Parathyroid adenoma (tissue), 2 donors: ENCODE results near the gene TMEM260.

Experiments used
- H2AFZ ChIP-seq: fragments of 300-600 bp; sonication (generic); one replicate; pipeline ENCODE4 v1.7.0; 2017; ENCODE audit warnings: antibody characterized with exemption, mild to moderate bottlenecking
- H3K27ac ChIP-seq: fragments of 300-600 bp; sonication (generic); one replicate; pipeline ENCODE4 v1.7.0; 2017
- H3K27me3 ChIP-seq: fragments of 300-600 bp; sonication (generic); one replicate; pipeline ENCODE4 v1.7.0; 2017; ENCODE audit warnings: low read length; ENCODE audit not compliant: control insufficient read depth, insufficient read depth
- H3K36me3 ChIP-seq: fragments of 300-600 bp; sonication (generic); one replicate; pipeline ENCODE4 v1.7.0; 2017; ENCODE audit warnings: low read length; ENCODE audit not compliant: control insufficient read depth, insufficient read depth
- H3K4me1 ChIP-seq: fragments of 300-600 bp; sonication (generic); one replicate; pipeline ENCODE4 v1.7.0; 2017; ENCODE audit warnings: control low read depth
- H3K4me2 ChIP-seq: fragments of 300-600 bp; sonication (generic); one replicate; pipeline ENCODE4 v1.7.0; 2017; ENCODE audit warnings: low read length
- H3K4me3 ChIP-seq: fragments of 300-600 bp; sonication (generic); one replicate; pipeline ENCODE4 v1.7.0; 2017; ENCODE audit warnings: low read depth, low read length
- H3K79me2 ChIP-seq: fragments of 300-600 bp; sonication (generic); one replicate; pipeline ENCODE4 v1.7.0; 2017; ENCODE audit warnings: control low read depth
- H3K9ac ChIP-seq: fragments of 300-600 bp; sonication (generic); one replicate; pipeline ENCODE4 v1.7.0; 2017; ENCODE audit warnings: mild to moderate bottlenecking
- H3K9me3 ChIP-seq: fragments of 300-600 bp; sonication (generic); one replicate; pipeline ENCODE4 v1.7.0; 2017; ENCODE audit warnings: low read length; ENCODE audit not compliant: control insufficient read depth
- TF ChIP-seq, protein P1 (sequence below): fragments of 300-600 bp; sonication (generic); IDR thresholded peaks from one replicate; pipeline ENCODE4 v1.7.0; 2017; ENCODE audit warnings: antibody characterized with exemption, mild to moderate bottlenecking
- donor health status: primary hyperparathyroidism.

The TMEM260 gene

GRCh38 chr14:56561606-56562005, 18.0 kb upstream of the TMEM260 start:
- H3K9ac ChIP-seq, result no peak overlapping the region
- TF ChIP-seq, protein P1, sequence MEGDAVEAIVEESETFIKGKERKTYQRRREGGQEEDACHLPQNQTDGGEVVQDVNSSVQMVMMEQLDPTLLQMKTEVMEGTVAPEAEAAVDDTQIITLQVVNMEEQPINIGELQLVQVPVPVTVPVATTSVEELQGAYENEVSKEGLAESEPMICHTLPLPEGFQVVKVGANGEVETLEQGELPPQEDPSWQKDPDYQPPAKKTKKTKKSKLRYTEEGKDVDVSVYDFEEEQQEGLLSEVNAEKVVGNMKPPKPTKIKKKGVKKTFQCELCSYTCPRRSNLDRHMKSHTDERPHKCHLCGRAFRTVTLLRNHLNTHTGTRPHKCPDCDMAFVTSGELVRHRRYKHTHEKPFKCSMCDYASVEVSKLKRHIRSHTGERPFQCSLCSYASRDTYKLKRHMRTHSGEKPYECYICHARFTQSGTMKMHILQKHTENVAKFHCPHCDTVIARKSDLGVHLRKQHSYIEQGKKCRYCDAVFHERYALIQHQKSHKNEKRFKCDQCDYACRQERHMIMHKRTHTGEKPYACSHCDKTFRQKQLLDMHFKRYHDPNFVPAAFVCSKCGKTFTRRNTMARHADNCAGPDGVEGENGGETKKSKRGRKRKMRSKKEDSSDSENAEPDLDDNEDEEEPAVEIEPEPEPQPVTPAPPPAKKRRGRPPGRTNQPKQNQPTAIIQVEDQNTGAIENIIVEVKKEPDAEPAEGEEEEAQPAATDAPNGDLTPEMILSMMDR, result no peak
- H3K4me1 ChIP-seq, result peaks cover 2% of the 10 kb centered on the region
- no peaks in the 10 kb centered on the region for H3K27me3 ChIP-seq
- no peak overlapping the region for H3K4me3 ChIP-seq
- H3K36me3 ChIP-seq, result no peaks in the 10 kb centered on the region
- H3K4me2 ChIP-seq, result no peak overlapping the region
- H3K27ac ChIP-seq, result peak overlapping the region; percentile 45
- H3K79me2 ChIP-seq, result no peaks in the 10 kb centered on the region
- H2AFZ ChIP-seq, result peak overlapping the region; percentile 34
- no peaks in the 10 kb centered on the region for H3K9me3 ChIP-seq

- TF ChIP-seq, protein P1, result no peak
- H3K27ac ChIP-seq, result no peak overlapping the region
- H2AFZ ChIP-seq, result no peak overlapping the region
- H3K9ac ChIP-seq, result no peak overlapping the region
- no peak overlapping the region for H3K4me2 ChIP-seq
- H3K79me2 ChIP-seq, result no peaks in the 10 kb centered on the region
- H3K4me3 ChIP-seq, result no peak overlapping the region
- H3K4me1 ChIP-seq, result peaks cover 2% of the 10 kb centered on the region
- no peaks in the 10 kb centered on the region for H3K27me3 ChIP-seq
- H3K36me3 ChIP-seq, result no peaks in the 10 kb centered on the region
- no peaks in the 10 kb centered on the region for H3K9me3 ChIP-seq
Observed at GRCh38 chr14:56562883-56563282, 16.7 kb upstream of the TMEM260 start.

- TF ChIP-seq, protein P1, result no peak
- H3K4me2 ChIP-seq, result no peak overlapping the region
- H3K9me3 ChIP-seq, result no peaks in the 10 kb centered on the region
- H3K4me1 ChIP-seq, result no peaks in the 10 kb centered on the region
- H3K27me3 ChIP-seq, result no peaks in the 10 kb centered on the region
- no peak overlapping the region for H3K4me3 ChIP-seq
- no peak overlapping the region for H3K9ac ChIP-seq
- no peaks in the 10 kb centered on the region for H3K36me3 ChIP-seq
- no peaks in the 10 kb centered on the region for H3K79me2 ChIP-seq
- H2AFZ ChIP-seq, result no peak overlapping the region
- H3K27ac ChIP-seq, result no peak overlapping the region
Observed at GRCh38 chr14:56569174-56569573, 10.4 kb upstream of the TMEM260 start.

DNA sequence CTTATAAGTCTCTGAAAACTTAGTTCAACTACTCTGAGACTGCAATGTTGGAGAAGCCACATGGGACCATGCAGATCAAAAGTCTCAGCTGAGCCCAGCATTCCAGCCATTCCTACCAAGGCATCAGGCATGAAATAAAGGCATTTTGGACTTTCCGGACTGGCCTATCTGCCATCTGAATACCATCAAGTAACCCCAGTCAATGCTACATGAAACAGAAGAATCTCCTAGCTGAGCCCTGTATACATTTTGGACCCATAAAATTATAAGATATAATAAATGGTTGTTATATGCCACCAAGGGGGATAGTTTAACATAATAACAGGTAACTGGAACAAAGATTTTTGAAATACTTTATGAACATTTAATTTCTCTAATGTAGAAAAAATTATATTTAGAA, 9.3 kb upstream of the TMEM260 start:
- no peak overlapping the region for H2AFZ ChIP-seq
- no peaks in the 10 kb centered on the region for H3K79me2 ChIP-seq
- H3K9ac ChIP-seq, result no peak overlapping the region
- H3K4me3 ChIP-seq, result no peak overlapping the region
- H3K27me3 ChIP-seq, result no peaks in the 10 kb centered on the region
- no peaks in the 10 kb centered on the region for H3K4me1 ChIP-seq
- H3K4me2 ChIP-seq, result no peak overlapping the region
- no peaks in the 10 kb centered on the region for H3K9me3 ChIP-seq
- H3K36me3 ChIP-seq, result no peaks in the 10 kb centered on the region
- H3K27ac ChIP-seq, result no peak overlapping the region
- TF ChIP-seq, protein P1, result no peak

GRCh38 chr14:56580221-56580711, 668 bp downstream of the TMEM260 start:
- Histone ChIP-seq H3K4me3 (peak overlapping the region; percentile 88), H3K9ac (peak overlapping the region; percentile 79), H3K4me2 (peak overlapping the region; percentile 95), H3K27ac (peak overlapping the region; percentile 92), H2AFZ (peak overlapping the region; percentile 98), H3K36me3 (no peaks in the 10 kb centered on the region), H3K4me1 (peaks cover 10% of the 10 kb centered on the region), H3K79me2 (peaks cover 24% of the 10 kb centered on the region), H3K27me3 (no peaks in the 10 kb centered on the region), H3K9me3 (no peaks in the 10 kb centered on the region)
- TF ChIP-seq, protein P1, result no peak
